HG03097 (cell line): ENCODE data around the gene NPTXR.
A peak's percentile ranks its signal among the peaks of the same experiment; 100 is the strongest.

Source experiments
- ATAC-seq: cut with Tn5 transposase; IDR thresholded peaks from one replicate; pipeline ENCODE4 v1.9.1; 2021; ENCODE audit not compliant: unreplicated experiment, low FRiP score

Gene NPTXR

GRCh38 chr22:38802671-38803121 lies 41.1 kb downstream of the NPTXR start:
- no peak for ATAC-seq

- ATAC-seq, result no peak
Measured at GRCh38 chr22:38799265-38800002, 44.4 kb downstream of the NPTXR start.

GRCh38 chr22:38798496-38798895 lies 45.3 kb downstream of the NPTXR start:
- no peak for ATAC-seq

- no peak for ATAC-seq
Measured at GRCh38 chr22:38796262-38796957, 47.4 kb downstream of the NPTXR start.

GRCh38 chr22:38795569-38795968 lies 48.3 kb downstream of the NPTXR start:
- no peak for ATAC-seq

GRCh38 chr22:38793721-38794466 lies 49.9 kb downstream of the NPTXR start, which contains the start of gene DNAL4:
TSS of gene DNAL4 (minus strand) at chr22:38794143. CDS start at chr22:38782731, 11,412 bp downstream.
- ATAC-seq, result peak; percentile 90

GRCh38 chr22:38793317-38793716 lies 50.5 kb downstream of the NPTXR start:
- ATAC-seq, result no peak

- ATAC-seq, result no peak
Measured at GRCh38 chr22:38792833-38793232, 51.0 kb downstream of the NPTXR start.

- no peak for ATAC-seq
Measured at GRCh38 chr22:38789606-38790005, 54.2 kb downstream of the NPTXR start.

- ATAC-seq, result no peak
Measured at GRCh38 chr22:38788846-38789245, 55.0 kb downstream of the NPTXR start.

GRCh38 chr22:38788021-38788816 lies 55.6 kb downstream of the NPTXR start:
- ATAC-seq, result no peak

GRCh38 chr22:38786631-38787030 lies 57.2 kb downstream of the NPTXR start:
- no peak for ATAC-seq

GRCh38 chr22:38784856-38785255 lies 59.0 kb downstream of the NPTXR start:
- no peak for ATAC-seq

GRCh38 chr22:38784035-38784434 lies 59.8 kb downstream of the NPTXR start:
- ATAC-seq, result no peak

- no peak for ATAC-seq
Measured at GRCh38 chr22:38783095-38783615, 60.7 kb downstream of the NPTXR start.

GRCh38 chr22:38782402-38783094 lies 61.3 kb downstream of the NPTXR start:
- no peak for ATAC-seq

- ATAC-seq, result no peak
Measured at GRCh38 chr22:38781033-38781432, 62.8 kb downstream of the NPTXR start.

GRCh38 chr22:38777087-38777671 lies 66.6 kb downstream of the NPTXR start:
- ATAC-seq, result no peak

- no peak for ATAC-seq
Measured at GRCh38 chr22:38776086-38776485, 67.7 kb downstream of the NPTXR start.
